NCI-H1436 (cell line): Measurements from ENCODE around the gene GAD2.
A peak's percentile ranks its signal among the peaks of the same experiment; 100 is the strongest.

Experiments used
- DNase-seq: peaks from one replicate; lab custom pipeline; 2025; lab: John Stamatoyannopoulos, UW

Gene GAD2

DNA sequence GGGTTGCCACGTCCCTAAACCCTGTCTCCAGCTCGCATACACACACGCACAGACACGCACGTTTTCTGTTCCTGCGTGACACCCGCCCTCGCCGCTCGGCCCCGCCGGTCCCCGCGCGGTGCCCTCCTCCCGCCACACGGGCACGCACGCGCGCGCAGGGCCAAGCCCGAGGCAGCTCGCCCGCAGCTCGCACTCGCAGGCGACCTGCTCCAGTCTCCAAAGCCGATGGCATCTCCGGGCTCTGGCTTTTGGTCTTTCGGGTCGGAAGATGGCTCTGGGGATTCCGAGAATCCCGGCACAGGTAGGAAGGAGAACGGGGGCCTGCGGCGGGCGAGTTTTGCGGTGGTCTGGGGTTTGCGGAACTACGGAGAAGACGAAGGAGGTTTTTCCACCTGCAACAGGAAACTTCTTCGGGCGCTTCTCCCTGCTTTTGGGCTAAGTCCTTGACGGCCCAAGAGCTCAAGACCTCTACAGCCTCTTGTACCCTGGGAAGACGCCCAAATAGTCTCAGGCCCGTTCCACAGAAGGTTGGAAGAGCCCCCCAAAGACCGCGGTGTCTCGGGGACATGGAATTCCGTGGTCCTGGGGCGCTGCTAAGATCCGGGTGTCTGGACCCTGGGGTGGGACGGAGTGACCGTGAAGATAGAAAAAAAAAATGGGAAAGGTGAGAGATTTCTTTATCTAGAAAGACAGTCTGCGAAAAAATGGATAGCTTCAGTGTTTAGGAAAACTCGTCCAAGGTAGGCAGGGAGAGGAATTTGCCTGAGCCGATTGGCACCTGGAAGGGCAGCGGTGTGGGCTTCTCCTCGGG, at the start of gene GAD2:
TSS of gene GAD2 (plus strand) at position 190 of the 811 bp plus-strand sequence. CDS start at position 226, 36 bp downstream.
- DNase-seq: no peak

GRCh38 chr10:26169466-26169865, 47.1 kb upstream of the GAD2 start:
- no peak for DNase-seq

DNA sequence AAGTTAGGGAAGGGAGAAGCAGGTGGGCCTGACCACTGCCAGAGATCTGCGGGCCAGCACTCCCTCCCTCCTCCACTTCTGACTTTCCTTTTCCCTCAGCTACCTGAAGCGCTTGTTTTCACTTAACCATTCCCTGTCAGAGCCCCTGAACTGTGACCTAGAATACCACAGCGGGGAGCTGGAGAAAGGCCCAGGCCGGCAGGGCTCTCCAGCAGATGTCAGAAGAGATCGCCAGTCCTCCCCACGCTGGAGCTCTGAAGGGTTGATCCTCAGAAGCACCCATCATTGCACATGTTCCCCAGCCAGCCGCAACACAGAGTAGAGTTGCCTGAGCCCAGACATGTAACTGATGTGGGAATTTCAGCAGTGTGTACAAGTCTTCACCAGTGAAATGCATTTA, 44.4 kb upstream of the GAD2 start:
- DNase-seq: no peak

DNA sequence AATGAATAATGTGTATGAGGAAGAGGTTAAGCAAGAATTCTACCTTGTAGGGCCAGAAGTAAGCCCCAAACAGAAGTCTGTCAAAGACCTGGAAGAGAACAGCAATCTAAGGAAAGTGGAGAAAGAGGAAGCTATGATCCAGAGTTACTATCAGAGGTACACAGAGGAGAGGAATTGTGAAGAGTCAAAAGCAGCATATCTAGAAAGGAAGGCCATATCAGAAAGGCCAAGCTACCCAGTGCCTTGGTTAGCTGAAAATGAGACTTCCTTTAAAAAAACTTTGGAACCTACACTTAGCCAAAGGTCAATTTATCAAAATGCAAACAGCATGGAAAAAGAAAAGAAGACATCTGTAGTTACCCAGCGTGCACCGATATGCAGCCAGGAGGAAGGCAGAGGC, 42.7 kb upstream of the GAD2 start:
- DNase-seq: no peak

- DNase-seq: no peak
Observed at GRCh38 chr10:26177341-26177740, 39.2 kb upstream of the GAD2 start.

DNA sequence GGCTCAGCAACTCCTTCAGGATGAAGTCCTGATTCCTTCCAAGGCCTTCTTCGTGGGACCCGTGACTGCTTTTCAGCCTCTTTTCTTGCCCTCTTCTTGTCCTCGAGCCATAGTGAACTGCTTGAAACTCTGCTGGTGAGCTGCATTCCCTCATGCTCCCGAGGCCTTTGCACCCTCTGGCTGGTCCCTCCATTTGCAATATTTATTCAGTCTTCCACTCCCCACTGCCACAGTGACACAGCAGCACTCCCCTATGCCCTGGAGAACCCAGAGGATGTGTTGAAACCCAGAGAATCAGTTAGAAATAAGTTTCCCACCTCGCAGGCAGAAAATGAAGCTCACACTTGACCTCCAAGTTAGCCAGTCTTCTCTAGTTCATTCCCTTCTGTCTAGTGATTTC, 22.3 kb upstream of the GAD2 start:
- DNase-seq: no peak

DNA sequence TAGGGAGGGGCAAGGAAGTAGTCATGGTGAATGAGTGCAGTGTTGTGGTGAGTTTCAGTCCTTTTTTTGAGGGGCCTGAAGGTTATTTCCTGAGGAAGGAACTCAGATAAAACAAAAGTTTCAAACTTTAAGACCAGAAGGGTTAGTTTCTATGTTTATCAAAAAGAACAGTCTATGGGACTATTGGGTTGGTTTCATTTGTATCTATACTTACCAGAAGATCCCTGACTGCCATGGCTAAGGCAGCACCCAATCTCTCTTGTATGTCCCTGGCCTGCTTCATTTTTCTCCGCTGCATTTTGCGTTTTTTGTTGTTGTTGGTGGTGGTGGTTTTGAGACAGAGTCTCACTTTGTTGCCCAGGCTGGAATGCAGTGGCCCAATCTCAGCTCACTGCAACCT, 19.3 kb upstream of the GAD2 start:
- no peak for DNase-seq

DNA sequence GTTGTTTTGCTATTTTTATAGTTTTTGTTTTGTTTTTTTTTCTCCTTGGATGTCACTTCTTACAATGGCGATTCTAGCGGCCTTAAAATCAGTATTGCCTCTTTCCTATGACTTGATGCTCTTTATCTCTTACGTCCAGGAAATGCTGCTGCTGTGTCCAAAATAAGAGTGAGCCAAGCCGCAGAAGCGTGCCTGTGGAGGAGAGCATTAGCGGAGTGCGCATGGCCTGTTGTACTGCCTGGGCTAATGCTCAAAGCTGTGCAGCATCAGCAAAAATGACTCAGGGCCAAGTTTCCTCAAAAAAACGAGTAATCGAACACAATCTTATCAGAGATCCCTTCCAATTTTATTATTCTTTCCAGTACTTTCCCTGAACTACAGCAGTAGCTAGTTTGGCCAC, 18.5 kb upstream of the GAD2 start:
- no peak for DNase-seq

GRCh38 chr10:26199841-26200240, 16.7 kb upstream of the GAD2 start:
- no peak for DNase-seq

DNA sequence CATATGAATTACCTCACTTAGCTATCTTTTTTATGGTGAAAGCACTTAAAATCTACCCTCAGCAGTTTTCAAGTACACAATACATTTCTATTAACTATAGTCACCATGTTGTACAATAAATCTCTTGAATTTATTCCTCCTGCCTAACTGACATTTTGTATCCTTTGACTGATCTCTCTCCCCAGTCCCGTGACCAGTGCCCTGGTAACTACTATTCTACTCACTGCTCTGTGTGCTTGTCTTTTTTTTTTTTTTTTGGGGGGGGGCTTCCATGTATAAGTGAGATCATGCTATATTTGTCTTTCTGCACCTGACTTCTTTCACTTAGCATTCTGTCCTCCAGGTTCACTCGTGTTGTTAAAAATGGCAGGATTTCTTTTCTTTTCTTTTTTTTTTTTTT, 11.4 kb upstream of the GAD2 start:
- DNase-seq: no peak

DNA sequence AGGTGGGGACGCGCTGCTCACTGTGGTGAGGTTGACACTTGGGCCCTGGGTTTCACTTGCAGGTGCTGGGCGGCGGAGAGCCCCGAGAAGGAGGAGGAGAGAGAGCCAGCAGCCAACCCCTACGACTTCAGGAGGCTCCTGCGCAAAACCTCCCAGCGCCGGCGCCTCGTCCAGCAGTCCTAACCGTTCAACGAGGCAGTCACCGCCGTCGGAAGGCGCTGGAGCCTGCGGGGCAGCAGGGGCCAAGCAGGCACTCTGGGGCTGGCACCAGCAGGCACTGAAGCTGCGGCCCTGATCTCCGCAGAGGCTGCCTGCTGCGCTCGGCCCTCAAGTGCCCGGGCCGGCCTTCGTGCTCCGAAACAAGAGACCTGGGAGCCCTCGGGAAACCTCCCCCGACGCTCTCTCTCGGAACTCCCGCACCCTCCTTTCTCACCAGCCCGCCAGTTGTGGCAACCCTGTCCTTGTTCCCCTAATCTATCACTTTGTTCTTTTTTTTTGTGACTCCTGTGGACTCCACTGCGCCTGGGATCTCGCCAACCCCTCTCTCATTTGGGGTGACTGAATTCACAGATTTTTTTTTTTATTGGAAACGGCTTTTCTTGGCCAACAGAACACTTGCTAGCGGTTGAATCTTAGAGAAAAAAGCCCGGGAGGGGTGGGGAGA, 4.7 kb upstream of the GAD2 start:
- no peak for DNase-seq

DNA sequence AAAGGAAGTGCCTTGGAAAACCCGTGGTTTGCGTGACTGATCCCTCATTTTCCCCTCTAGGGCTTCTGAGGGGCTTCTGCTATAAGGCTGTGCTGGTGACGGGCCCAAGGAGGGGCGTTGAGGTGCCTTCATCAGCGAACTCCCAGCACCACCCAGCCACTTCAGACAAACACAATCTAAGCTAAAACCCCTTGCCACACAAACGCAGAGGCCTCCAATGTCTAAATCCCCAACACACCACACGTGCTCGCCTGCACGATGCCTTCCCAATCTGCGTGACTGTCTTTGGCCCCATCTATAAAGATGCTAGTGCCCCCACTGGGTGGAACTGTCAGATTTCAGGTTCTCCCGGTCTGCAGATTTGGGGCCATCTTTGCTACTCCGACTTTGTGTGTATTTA, 4.1 kb upstream of the GAD2 start:
- DNase-seq: no peak

- no peak for DNase-seq
Observed at GRCh38 chr10:26213157-26213800, 3.3 kb upstream of the GAD2 start.

DNA sequence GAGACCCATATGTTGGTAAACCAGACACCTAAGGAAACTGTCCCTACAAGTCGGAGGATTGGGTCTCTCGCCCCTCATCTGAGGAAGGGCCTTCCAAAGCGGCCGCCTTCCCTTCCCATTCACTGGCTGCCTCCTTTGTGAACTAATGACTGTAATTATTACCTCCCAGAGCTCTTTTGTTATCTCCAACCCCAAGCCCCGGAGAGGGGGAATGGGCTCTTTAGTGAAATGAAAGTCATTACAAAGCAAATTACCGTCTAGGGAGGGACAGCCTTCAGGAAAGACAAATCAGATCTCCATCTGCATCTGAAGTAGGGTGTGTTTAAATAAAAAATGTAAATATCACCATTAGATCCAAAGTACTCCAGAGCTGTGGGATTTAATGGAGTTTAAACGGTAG, 2.6 kb upstream of the GAD2 start:
- DNase-seq: peak; percentile 97

DNA sequence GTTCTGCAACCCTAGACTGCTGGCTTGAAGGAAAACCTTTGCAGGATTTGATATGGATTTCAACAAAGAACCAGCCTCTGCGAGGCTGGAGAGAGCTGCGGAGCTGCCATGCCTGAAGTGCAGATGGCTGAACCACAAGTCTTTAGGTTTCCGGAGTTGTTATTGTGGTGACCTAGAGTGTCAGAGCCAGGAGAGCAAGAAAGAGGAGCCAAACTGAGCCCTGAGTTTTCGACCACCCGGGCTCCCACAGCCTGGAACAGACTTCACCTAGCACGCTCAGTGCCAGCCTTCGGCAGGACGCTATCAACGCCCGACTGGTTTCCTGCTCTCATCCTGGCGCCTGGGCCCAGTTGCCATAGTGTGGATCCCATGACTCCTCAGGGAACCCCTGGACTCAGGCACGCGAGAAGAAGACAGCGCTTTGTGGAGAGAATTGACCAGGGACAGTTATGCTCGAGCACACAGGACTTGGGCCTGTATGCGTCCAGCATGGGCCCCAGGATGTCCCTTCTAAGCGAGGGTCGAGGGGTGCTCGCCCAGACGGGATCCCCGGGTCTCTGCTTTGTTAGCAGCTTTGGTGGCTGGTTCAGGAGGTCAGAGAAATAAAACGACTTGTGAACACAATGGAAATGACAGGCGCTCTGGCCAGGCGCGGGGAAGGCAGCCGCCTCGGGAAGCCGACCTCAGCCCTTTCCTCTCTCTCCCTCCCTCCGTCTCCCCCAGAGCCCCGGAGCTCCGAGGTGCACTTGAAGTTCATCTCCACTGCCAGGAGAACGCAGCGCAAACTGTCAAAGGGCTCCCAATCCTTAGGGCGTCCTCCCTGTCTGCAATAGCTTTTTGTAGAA, 1.8 kb upstream of the GAD2 start:
- DNase-seq: peak; percentile 74

GRCh38 chr10:26215396-26215934, 1.1 kb upstream of the GAD2 start:
- peak; percentile 64 for DNase-seq

DNA sequence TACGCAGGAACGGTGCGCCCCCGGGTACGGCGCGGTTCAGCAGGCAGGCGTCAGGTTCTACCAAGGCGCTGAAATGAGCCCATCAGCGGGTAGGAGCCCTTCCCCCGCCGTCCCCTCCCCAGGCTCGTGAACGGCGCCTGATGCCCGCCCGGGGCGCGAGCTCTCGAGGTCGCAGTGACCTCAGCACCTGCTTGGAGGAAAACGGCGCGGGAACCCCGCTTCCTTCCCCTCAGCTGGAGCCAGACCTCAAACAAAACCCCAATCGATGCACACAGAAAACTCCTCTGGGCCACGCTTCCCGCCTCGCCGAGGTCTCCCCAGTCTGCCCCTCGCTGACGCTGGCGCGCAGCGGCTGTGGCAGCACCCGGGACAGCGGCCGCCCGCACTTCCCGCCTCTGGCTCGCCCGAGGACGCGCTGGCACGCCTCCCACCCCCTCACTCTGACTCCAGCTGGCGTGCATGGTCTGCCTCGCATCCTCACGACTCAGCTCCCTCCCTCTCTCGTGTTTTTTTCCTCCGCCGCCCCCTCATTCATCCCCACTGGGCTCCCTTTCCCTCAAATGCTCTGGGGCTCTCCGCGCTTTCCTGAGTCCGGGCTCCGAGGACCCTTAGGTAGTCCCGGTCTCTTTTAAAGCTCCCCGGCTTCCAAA, 514 bp upstream of the GAD2 start:
- DNase-seq: peak; percentile 64

DNA sequence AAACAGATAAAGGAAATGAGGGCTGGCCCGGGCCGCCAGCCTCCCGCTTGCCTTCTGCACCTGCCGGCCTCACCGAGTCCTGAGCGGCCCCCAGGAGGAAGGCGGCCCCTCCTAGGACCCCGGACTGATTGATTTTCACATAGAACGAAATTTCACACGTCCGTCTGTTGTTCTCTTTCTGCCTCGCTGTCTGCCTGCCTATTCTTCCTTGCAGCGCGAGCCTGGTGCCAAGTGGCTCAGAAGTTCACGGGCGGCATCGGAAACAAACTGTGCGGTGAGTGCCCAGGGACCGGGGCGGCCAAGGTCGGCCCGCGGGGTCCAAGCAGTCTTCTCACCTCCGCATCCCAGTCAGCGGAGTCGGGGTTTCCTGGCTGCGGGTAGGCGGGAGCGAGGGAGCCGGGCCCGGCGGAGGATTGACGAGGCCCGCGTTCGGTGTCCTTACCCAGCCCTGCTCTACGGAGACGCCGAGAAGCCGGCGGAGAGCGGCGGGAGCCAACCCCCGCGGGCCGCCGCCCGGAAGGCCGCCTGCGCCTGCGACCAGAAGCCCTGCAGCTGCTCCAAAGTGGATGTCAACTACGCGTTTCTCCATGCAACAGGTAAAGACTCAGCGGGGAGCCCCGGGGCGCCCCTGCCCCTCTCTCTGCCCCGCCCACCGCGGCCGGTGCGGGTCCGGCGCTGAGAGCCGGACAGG, 967 bp downstream of the GAD2 start:
- DNase-seq: no peak

DNA sequence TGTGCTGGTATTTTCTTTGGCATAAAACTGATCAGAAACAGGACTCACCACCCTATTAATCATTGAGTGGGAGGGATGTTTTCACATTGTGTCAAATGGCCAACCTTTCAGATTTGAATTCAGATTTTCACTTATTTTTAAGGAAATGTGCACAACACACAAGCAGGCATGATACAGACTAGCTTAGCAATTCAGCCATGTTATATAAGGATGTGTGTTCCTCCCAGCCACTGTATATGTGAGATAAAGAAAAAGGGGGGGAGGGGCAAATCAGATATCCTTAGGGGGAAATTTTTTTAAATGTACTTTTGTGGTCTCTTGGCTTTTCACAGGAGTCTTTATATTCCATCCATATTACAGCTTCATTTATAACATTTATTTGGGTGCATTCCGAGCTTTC, 3.1 kb downstream of the GAD2 start:
- peak; percentile 32 for DNase-seq

- no peak for DNase-seq
Observed at GRCh38 chr10:26220901-26221300, 4.3 kb downstream of the GAD2 start.

GRCh38 chr10:26221541-26221940, 5.0 kb downstream of the GAD2 start:
- DNase-seq: no peak
